Fibroblast of skin of scalp (primary cell): ENCODE measurements around the gene IMP4.

ENCODE experiments used
- DNase-seq: peaks from one replicate; pipeline ENCODE4 v3.0.0-alpha.2; 2013

IMP4 gene

GRCh38 chr2:130378206-130378897 is 35.7 kb downstream of the IMP4 start:
- no peak for DNase-seq

GRCh38 chr2:130378898-130379214 is 36.2 kb downstream of the IMP4 start:
- DNase-seq = no peak

GRCh38 chr2:130380096-130380934 is 37.6 kb downstream of the IMP4 start:
- no peak for DNase-seq

- DNase-seq = no peak
Observed at GRCh38 chr2:130381145-130381544, 38.4 kb downstream of the IMP4 start.

GRCh38 chr2:130381619-130382018 is 38.9 kb downstream of the IMP4 start:
- no peak for DNase-seq

GRCh38 chr2:130382313-130382917 is 39.7 kb downstream of the IMP4 start:
- no peak for DNase-seq

GRCh38 chr2:130385709-130386108 is 43.0 kb downstream of the IMP4 start:
- DNase-seq = no peak

GRCh38 chr2:130387071-130387400 is 44.3 kb downstream of the IMP4 start:
- DNase-seq = no peak

GRCh38 chr2:130387804-130388203 is 45.1 kb downstream of the IMP4 start:
- no peak for DNase-seq

- DNase-seq = no peak
Observed at GRCh38 chr2:130388221-130388907, 45.7 kb downstream of the IMP4 start.

GRCh38 chr2:130389358-130389757 is 46.7 kb downstream of the IMP4 start:
- no peak for DNase-seq

GRCh38 chr2:130389783-130390182 is 47.1 kb downstream of the IMP4 start:
- DNase-seq = no peak

- DNase-seq = no peak
Observed at GRCh38 chr2:130390460-130391057, 47.9 kb downstream of the IMP4 start.

GRCh38 chr2:130391058-130391871 is 48.6 kb downstream of the IMP4 start:
- DNase-seq = peak; percentile 82

GRCh38 chr2:130391872-130392670 is 49.4 kb downstream of the IMP4 start:
- DNase-seq = peak; percentile 63

GRCh38 chr2:130393318-130393910 is 50.7 kb downstream of the IMP4 start:
- no peak for DNase-seq
